GM23248 (cell line): ENCODE measurements around the gene PDE6G.

Experiments used
- EZH2 ChIP-seq: fragments of 200-600 bp; sonication (generic); IDR thresholded peaks from 2 replicates; pipeline ENCODE4 v1.6.1; 2018; ENCODE audit warnings: antibody characterized with exemption, mild to moderate bottlenecking; ENCODE audit not compliant: insufficient read depth, poor library complexity, severe bottlenecking
- EZH2phosphoT487 ChIP-seq: fragments of 200-600 bp; sonication (generic); IDR thresholded peaks from 2 replicates; pipeline ENCODE4 v1.6.1; 2018; ENCODE audit warnings: antibody characterized with exemption, moderate library complexity, mild to moderate bottlenecking, low read depth; ENCODE audit not compliant: insufficient read depth

DNA sequence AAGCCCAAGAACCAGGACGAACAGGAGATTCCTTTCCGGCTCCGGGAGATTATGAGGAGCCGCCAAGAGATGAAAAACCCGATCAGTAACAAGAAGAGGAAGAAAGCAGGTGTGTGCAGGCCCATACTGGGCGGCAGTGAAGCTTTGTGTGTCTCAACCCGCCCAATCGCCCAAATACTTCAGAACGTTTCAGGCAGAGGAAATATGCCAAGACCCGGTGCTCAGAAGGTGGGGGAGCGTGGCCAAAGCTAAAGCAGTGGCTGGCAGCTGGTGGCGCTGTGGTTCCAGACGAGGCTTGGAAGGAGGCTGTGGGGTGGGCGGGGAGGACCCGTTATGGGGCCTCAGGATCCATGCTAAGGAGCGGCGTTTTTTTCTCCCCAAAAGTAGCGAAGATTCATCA, 11.4 kb upstream of the PDE6G start:
- no peak for TF ChIP-seq EZH2
- TF ChIP-seq EZH2phosphoT487 = no peak
